GM18507 (cell line): ENCODE results near the gene SAMD15.
"Not testable (repeated sequence)": the region's sequence is repeated elsewhere in the genome, so short reads cannot be mapped to it uniquely, and the experiment has no call there.

Experiments
- DNase-seq: peaks from one replicate; pipeline ENCODE4 v3.0.0; 2011; ENCODE audit warnings: low read depth; ENCODE audit not compliant: insufficient read length; ENCODE audit errors: extremely low spot score
- FAIRE-seq: peaks from 2 replicates; lab custom pipeline; 2011; peaks lifted over from hg19 to GRCh38; lab: Jason Lieb, UNC

Gene SAMD15

GRCh38 chr14:77375164-77375950 lies 1.8 kb upstream of the SAMD15 start:
- peak; percentile 73 for FAIRE-seq

GRCh38 chr14:77375973-77376770 lies 1.0 kb upstream of the SAMD15 start:
- FAIRE-seq (peak; percentile 45), DNase-seq (no peak)

More at GRCh38 chr14:77375164-77375950, 1.8 kb upstream of the SAMD15 start:
- DNase-seq: no peak

- no peak for DNase-seq
- no peak for FAIRE-seq
Measured at GRCh38 chr14:77377502-77377844, 294 bp downstream of the SAMD15 start.

- FAIRE-seq (no peak), DNase-seq (no peak)
Measured at GRCh38 chr14:77378701-77379100, 1.5 kb downstream of the SAMD15 start.

GRCh38 chr14:77390188-77390587 lies 13.0 kb downstream of the SAMD15 start:
- FAIRE-seq: no peak

GRCh38 chr14:77400216-77400615 lies 23.0 kb downstream of the SAMD15 start:
- DNase-seq (no peak), FAIRE-seq (no peak)

More at GRCh38 chr14:77390188-77390587, 13.0 kb downstream of the SAMD15 start:
- DNase-seq: no peak

GRCh38 chr14:77403768-77404167 lies 26.6 kb downstream of the SAMD15 start:
- no peak for FAIRE-seq
- DNase-seq: no peak

GRCh38 chr14:77406086-77406485 lies 28.9 kb downstream of the SAMD15 start:
- no peak for DNase-seq
- FAIRE-seq: no peak

- FAIRE-seq (no peak), DNase-seq (no peak)
Measured at GRCh38 chr14:77406718-77407117, 29.5 kb downstream of the SAMD15 start.

- no peak for DNase-seq
Measured at GRCh38 chr14:77407158-77407557, 30.0 kb downstream of the SAMD15 start.

GRCh38 chr14:77409131-77409533 lies 32.0 kb downstream of the SAMD15 start:
- DNase-seq (no peak), FAIRE-seq (no peak)

More at GRCh38 chr14:77407158-77407557, 30.0 kb downstream of the SAMD15 start:
- no peak for FAIRE-seq

GRCh38 chr14:77415403-77416030 lies 38.3 kb downstream of the SAMD15 start:
- not testable (repeated sequence) for DNase-seq, FAIRE-seq

GRCh38 chr14:77416098-77416497 lies 38.9 kb downstream of the SAMD15 start:
- FAIRE-seq, DNase-seq: not testable (repeated sequence)

- FAIRE-seq: no peak
- DNase-seq: no peak
Measured at GRCh38 chr14:77416836-77417235, 39.7 kb downstream of the SAMD15 start.

- FAIRE-seq (no peak), DNase-seq (no peak)
Measured at GRCh38 chr14:77421201-77421600, 44.0 kb downstream of the SAMD15 start.

- DNase-seq (no peak), FAIRE-seq (no peak)
Measured at GRCh38 chr14:77423423-77423822, 46.2 kb downstream of the SAMD15 start, which contains the start of gene NOXRED1. NOXRED1 (minus strand) TSS chr14:77423523; CDS start chr14:77422889, 634 bp downstream.

- FAIRE-seq: no peak
- DNase-seq: no peak
Measured at GRCh38 chr14:77424862-77425261, 47.7 kb downstream of the SAMD15 start.

- FAIRE-seq (no peak), DNase-seq (no peak)
Measured at GRCh38 chr14:77426396-77426795, 49.2 kb downstream of the SAMD15 start.

GRCh38 chr14:77436042-77436441 lies 58.9 kb downstream of the SAMD15 start:
- DNase-seq (no peak), FAIRE-seq (no peak)

GRCh38 chr14:77438596-77438995 lies 61.4 kb downstream of the SAMD15 start:
- no peak for DNase-seq

More at GRCh38 chr14:77438596-77438995, 61.4 kb downstream of the SAMD15 start:
- no peak for FAIRE-seq
